Spleen (tissue), 11 donors: Measurements from ENCODE around the gene TRAPPC6A. TPM values are rescaled to one million over a fixed set of nuclear protein-coding genes. Genes with fewer than 3 reads are reported as not detected.

ENCODE experiments used
- DNase-seq: peaks from one replicate; pipeline ENCODE4 v3.0.0-alpha.2; 2020
- H3K27ac ChIP-seq, 8 donors: fragments of 200-600 bp; sonication (generic) in 7 of 8; 1 replicate in 4 of 8; 2 replicates in 4 of 8; pipeline versions ENCODE4 v1.5.0 to v1.8.0; 2016 to 2021; ENCODE audit warnings: inconsistent platforms in 4 of 8, mild to moderate bottlenecking in 4 of 8, moderate library complexity in 1 of 8
- H3K27me3 ChIP-seq, 7 donors: fragments of 200-600 bp; sonication (generic) in 6 of 7; replicated peaks in 1 of 7; 1 replicate in 4 of 7; 2 replicates in 3 of 7; pipeline versions ENCODE4 v1.5.0 to v1.8.0; 2016 to 2021; ENCODE audit warnings: inconsistent platforms in 3 of 7, mild to moderate bottlenecking in 1 of 7
- H3K36me3 ChIP-seq, 6 donors: fragments of 200-600 bp; sonication (generic) in 5 of 6; 1 replicate in 4 of 6; 2 replicates in 2 of 6; pipeline versions ENCODE4 v1.5.0 to v1.8.0; 2016 to 2021; ENCODE audit warnings: inconsistent platforms in 2 of 6
- H3K4me1 ChIP-seq, 6 donors: fragments of 200-600 bp; sonication (generic) in 5 of 6; 1 replicate in 3 of 6; 2 replicates in 3 of 6; pipeline versions ENCODE4 v1.5.0 to v1.8.0; 2016 to 2021; ENCODE audit warnings: inconsistent platforms in 3 of 6
- H3K4me3 ChIP-seq, 8 donors: fragments of 200-600 bp; sonication (generic) in 7 of 8; 1 replicate in 4 of 8; 2 replicates in 4 of 8; pipeline versions ENCODE4 v1.5.0 to v1.8.0; 2016 to 2021; ENCODE audit warnings: inconsistent platforms in 4 of 8, mild to moderate bottlenecking in 4 of 8, moderate library complexity in 2 of 8
- H3K9me3 ChIP-seq, 8 donors: fragments of 200-600 bp; sonication (generic) in 7 of 8; 1 replicate in 4 of 8; 2 replicates in 4 of 8; pipeline versions ENCODE4 v1.5.0 to v1.8.0; 2016 to 2021; ENCODE audit warnings: inconsistent platforms in 4 of 8
- CTCF ChIP-seq, 11 experiments: fragments of 200-600 bp in 7 of 11; fragments of 450-650 bp in 4 of 11; sonication (generic) in 4 of 11; IDR thresholded peaks in 8 of 11; conservative IDR thresholded peaks in 3 of 11; 1 replicate in 7 of 11; 2 replicates in 4 of 11; pipeline versions ENCODE4 v1.4.0 to v1.8.0; 2016 to 2021; ENCODE audit warnings: antibody characterized with exemption in 11 of 11, inconsistent platforms in 4 of 11, mild to moderate bottlenecking in 1 of 11
- POLR2A ChIP-seq, 3 donors: fragments of 450-650 bp; IDR thresholded peaks; one replicate each; pipeline ENCODE4 v1.5.1; 2017; ENCODE audit warnings: antibody characterized with exemption in 3 of 3, mild to moderate bottlenecking in 1 of 3
- POLR2AphosphoS5 ChIP-seq, 3 donors: sonication (generic); formaldehyde crosslinking; IDR thresholded peaks; one replicate each; pipeline ENCODE4 v1.5.1; 2017; ENCODE audit warnings: antibody characterized with exemption in 3 of 3
- WGBS, 5 donors: extraction: QIAGEN DNeasy Blood & Tissue Kit in 3 of 5; methylation state at CpG; one replicate each; pipeline versions ENCODE4 v1.1.5 to v1.1.7; 2013 to 2018; 5-methylcytosine and 5-hydroxymethylcytosine counted together
- intact Hi-C: fragments of 100-400 bp; cut with DNase I; formaldehyde crosslinking; loops from one replicate; pipeline ENCODE4 v1.15.0; 2023; ENCODE audit warnings: low total_unique reads
- polyA plus RNA-seq, 3 donors: library from polyadenylated mRNA; stranded (reverse); fragments of 200-250 nt; gene quantifications; one replicate each; pipeline ENCODE4 v1.2.1, GENCODE V29; 2013
- total RNA-seq, 7 donors: library from RNA; depleted of rRNA in 3 of 7; stranded (reverse); fragments of >200 nt in 3 of 7; fragmentation: NEBNext Ultra II Directional in 4 of 7; extraction: Animal tissue kit (Norgen Biotek cat#: 25700) in 4 of 7; gene quantifications; one replicate each; pipeline versions ENCODE4 v1.1.0 to v1.2.1, GENCODE V29; 2016 to 2021
- donor health status: healthy with polysubstance abuse.
- donor health status: DM: no; HTN: no; CAD: no; lungs with moderate emphysema.
- donor health status: DM: no; HTN: no; CAD: no.
- donor health status: Bipolar disorder and iron deficiency.
- donor health status: healthy.
- donor health status: DM: no; HTN: no; CAD: no.
- donor health status: DM: yes; HTN: yes; CAD: no.

Gene TRAPPC6A
- total and polyA plus RNA-seq, 10 donors: 25.9 to 109 (median 39.8) TPM

- no peaks in the 10 kb centered on the region for H3K27me3 ChIP-seq
- no peak for TF ChIP-seq CTCF (IDR thresholded peaks at IDR 0.05 in 8 of 11, conservative IDR thresholded peaks at IDR 0.05 in 3 of 11)
- no peak for TF ChIP-seq POLR2A (IDR thresholded peaks at IDR 0.05)
- no peak for TF ChIP-seq POLR2AphosphoS5 (IDR thresholded peaks at IDR 0.05)
- no peaks in the 10 kb centered on the region for H3K9me3 ChIP-seq
- no peak overlapping the region for H3K4me3 ChIP-seq
- WGBS, 5 donors: 92 to 97% (median 95%) methylated on average over 16 to 24 of the region's 24 CpGs
- peaks cover 8 to 40% (median 36%) of the 10 kb centered on the region in 6 donors for H3K4me1 ChIP-seq
- intact Hi-C loops: no loop called here
- no peak overlapping the region for H3K27ac ChIP-seq
- peaks cover 0 to 53% (median 31%) of the 10 kb centered on the region in 6 donors for H3K36me3 ChIP-seq
- no peak for DNase-seq
These were observed 38.5 kb downstream of the TRAPPC6A start for GRCh38 chr19:45139286-45140143.

GRCh38 chr19:45138303-45138751 is 39.7 kb downstream of the TRAPPC6A start:
- 80 to 90% (median 85%) methylated on average over 7 to 11 of the region's 11 CpGs for WGBS, 5 donors
- Histone ChIP-seq H3K27ac (peak overlapping the region in 2 of 8 donors; percentile 77 to 78), H3K9me3 (no peaks in the 10 kb centered on the region), H3K36me3 (peaks cover 0 to 41% (median 29%) of the 10 kb centered on the region in 6 donors), H3K4me1 (peaks cover 8 to 52% (median 41%) of the 10 kb centered on the region in 6 donors), H3K27me3 (no peaks in the 10 kb centered on the region), H3K4me3 (no peak overlapping the region)
- TF ChIP-seq POLR2AphosphoS5 (IDR thresholded peaks at IDR 0.05): no peak
- no peak for TF ChIP-seq CTCF (IDR thresholded peaks at IDR 0.05 in 8 of 11, conservative IDR thresholded peaks at IDR 0.05 in 3 of 11)
- TF ChIP-seq POLR2A (IDR thresholded peaks at IDR 0.05): no peak
- DNase-seq: no peak
- intact Hi-C loops: no loop called here

- peak overlapping the region in 4 of 8 donors; percentile 65 to 78 (median 72) for H3K27ac ChIP-seq
- TF ChIP-seq POLR2AphosphoS5 (IDR thresholded peaks at IDR 0.05) (peak in 2 of 3 donors; percentile 20 to 54), CTCF (IDR thresholded peaks at IDR 0.05 in 8 of 11, conservative IDR thresholded peaks at IDR 0.05 in 3 of 11) (no peak)
- H3K4me3 ChIP-seq: peak overlapping the region in 1 of 8 donors; percentile 7
- H3K4me1 ChIP-seq: peaks cover 8 to 57% (median 41%) of the 10 kb centered on the region in 6 donors
- no peaks in the 10 kb centered on the region for H3K27me3 ChIP-seq
- peaks cover 0 to 31% (median 19%) of the 10 kb centered on the region in 6 donors for H3K36me3 ChIP-seq
- intact Hi-C loops: no loop called here
- DNase-seq: no peak
- WGBS, 5 donors: 76 to 84% (median 78%) methylated on average over 16 to 17 of the region's 17 CpGs
- no peaks in the 10 kb centered on the region for H3K9me3 ChIP-seq
These were observed 40.8 kb downstream of the TRAPPC6A start for GRCh38 chr19:45137179-45137761.
